RWPE1 (cell line): ENCODE results near the gene GUCY2C.
"Not testable (repeated sequence)": the region's sequence is repeated elsewhere in the genome, so short reads cannot be mapped to it uniquely, and the experiment has no call there.

Source experiments
- CTCF ChIA-PET: fragments of 350-600 bp; sonication (Branson Sonifier 250); formaldehyde crosslinking; extraction: SDS; loops from one replicate; lab custom pipeline; 2021; lab: Yijun Ruan, JAX
- POLR2A ChIA-PET: fragments of 400-600 bp; formaldehyde crosslinking; extraction: SDS; loops from one replicate; lab custom pipeline; 2020; ENCODE audit warnings: antibody characterized with exemption; ENCODE audit not compliant: low non-redundant PET; lab: Yijun Ruan, JAX
- DNase-seq: peaks from one replicate; pipeline ENCODE4 v3.0.0; 2012; ENCODE audit warnings: low spot score
- H3K27ac ChIP-seq: fragments of 450-650 bp; 2 replicates; pipeline ENCODE4 v1.5.1; 2017
- CTCF ChIP-seq: fragments of 450-650 bp; conservative IDR thresholded peaks from 2 replicates; pipeline ENCODE4 v1.5.1; 2017; ENCODE audit warnings: low read depth, mild to moderate bottlenecking

The GUCY2C gene

GRCh38 chr12:14691560-14691959 is 4.8 kb downstream of the GUCY2C start:
- DNase-seq: no peak
- TF ChIP-seq CTCF: no peak
- POLR2A ChIA-PET: no interaction called here
- H3K27ac ChIP-seq: no peak overlapping the region
- CTCF ChIA-PET: interaction anchor here (0.7 kb wide), 1 partner anchor 506 kb away, joined by 3 read pairs; no protein-coding TSS in a partner anchor

DNA sequence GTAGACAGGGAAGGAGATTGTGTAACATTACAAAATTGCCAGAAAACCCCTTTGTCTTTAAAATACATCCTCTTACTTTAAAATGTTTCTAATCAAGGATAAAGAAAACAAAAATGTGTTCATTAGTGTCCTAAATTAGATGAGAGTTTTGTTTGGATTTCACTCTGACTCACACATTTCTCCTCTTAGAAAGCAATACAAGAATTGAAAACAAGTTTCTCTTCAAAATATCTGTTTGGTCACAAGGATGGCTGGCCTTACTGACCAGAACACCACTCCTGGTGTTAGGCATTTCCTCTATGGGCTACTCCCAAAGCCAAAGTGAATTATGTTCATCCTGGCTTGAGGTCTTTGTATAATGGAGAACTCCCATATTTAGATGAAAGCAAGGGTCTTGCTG is 6.4 kb downstream of the GUCY2C start:
- no peak for TF ChIP-seq CTCF
- no peak overlapping the region for H3K27ac ChIP-seq
- DNase-seq: no peak
- POLR2A ChIA-PET: no interaction called here
- CTCF ChIA-PET: no interaction called here

- no peak overlapping the region for H3K27ac ChIP-seq
- ChIA-PET POLR2A (no interaction called here), CTCF (no interaction called here)
- TF ChIP-seq CTCF: no peak
- no peak for DNase-seq
Observed at GRCh38 chr12:14689144-14689543, 7.3 kb downstream of the GUCY2C start.

DNA sequence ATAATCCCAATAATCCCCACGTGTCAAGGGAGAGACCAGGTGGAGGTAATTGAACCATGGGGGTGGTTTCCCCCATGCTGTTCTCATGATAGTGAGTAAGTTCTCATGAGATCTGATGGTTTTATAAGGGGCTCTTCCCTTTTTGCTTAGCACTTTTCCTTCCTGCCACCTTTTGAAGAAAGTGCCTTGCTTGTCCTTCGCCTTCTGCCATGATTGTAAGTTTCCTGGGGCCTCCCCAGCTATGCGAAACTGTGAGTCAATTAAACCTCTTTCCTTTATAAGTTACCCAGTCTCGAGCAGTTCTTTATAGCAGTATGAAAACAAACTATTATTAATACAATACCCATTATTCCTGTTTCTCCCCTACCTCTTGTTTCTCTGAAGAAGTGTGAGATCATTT is 14.2 kb downstream of the GUCY2C start:
- POLR2A ChIA-PET, DNase-seq, CTCF ChIA-PET, H3K27ac ChIP-seq: not testable (repeated sequence)

GRCh38 chr12:14681625-14682024 is 14.8 kb downstream of the GUCY2C start:
- CTCF ChIA-PET: no interaction called here
- no peak overlapping the region for H3K27ac ChIP-seq
- POLR2A ChIA-PET: no interaction called here
- TF ChIP-seq CTCF: no peak
- no peak for DNase-seq

DNA sequence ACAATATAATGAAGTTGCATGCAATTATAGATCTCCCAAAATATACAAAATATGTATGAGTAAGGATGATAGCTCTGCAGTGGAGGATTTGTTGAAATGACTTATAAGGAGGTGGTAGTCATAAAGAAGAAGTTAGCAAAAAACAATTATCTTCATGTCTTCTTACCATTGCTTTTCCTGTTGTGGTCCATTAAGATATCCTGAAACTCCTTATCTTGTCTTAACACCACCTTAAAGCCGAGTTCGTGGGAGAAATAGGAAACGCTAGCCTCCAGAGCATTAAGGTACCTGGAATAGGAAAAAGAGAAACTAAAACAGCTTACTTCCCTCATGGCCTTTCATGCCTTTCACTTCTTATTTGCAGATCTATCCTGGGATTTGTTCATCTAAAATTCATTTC is 15.2 kb downstream of the GUCY2C start:
- CTCF ChIA-PET: no interaction called here
- DNase-seq: no peak
- TF ChIP-seq CTCF: no peak
- POLR2A ChIA-PET: no interaction called here
- H3K27ac ChIP-seq: no peak overlapping the region

DNA sequence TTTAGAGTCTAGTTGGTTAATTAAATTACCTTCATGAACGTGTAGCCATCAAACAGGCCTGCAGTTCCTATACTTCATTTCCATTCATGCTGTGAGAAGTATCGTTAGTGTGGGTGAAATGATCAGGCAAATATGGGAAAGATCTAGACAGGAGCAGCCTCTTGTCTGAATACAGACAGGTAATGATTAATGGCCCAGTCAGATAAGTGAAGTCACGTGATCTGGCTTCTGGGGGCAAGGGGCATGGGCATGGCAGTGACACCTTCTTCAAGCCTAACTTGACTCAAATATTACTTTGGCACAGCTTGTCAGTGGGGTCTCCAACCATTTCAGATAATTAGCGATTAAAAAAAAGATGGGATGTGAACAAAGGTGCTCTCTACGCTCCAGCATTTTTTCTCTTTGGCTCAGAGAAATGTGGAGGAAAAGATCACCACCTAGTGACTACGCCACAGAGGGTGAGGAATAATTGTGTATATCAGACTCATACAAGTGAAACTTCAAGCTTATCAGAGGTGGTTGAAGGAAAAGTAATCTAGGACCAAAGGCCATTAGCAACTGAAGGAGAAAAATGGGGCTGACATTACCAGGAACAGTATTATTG is 17.8 kb downstream of the GUCY2C start:
- no peak for TF ChIP-seq CTCF
- CTCF ChIA-PET: interaction anchor here (1.0 kb wide), 1 partner anchor 11 kb away, joined by 4 read pairs; no protein-coding TSS in a partner anchor
- H3K27ac ChIP-seq: no peak overlapping the region
- no peak for DNase-seq
- POLR2A ChIA-PET: no interaction called here
